ENCODE results near the gene ATP5MG. TPM values are rescaled to one million over a fixed set of nuclear protein-coding genes. Genes with fewer than 3 reads are reported as not detected.

Gene ATP5MG
- total RNA-seq, 2 experiments from 2014 or later: 237 to 249 TPM

DNA sequence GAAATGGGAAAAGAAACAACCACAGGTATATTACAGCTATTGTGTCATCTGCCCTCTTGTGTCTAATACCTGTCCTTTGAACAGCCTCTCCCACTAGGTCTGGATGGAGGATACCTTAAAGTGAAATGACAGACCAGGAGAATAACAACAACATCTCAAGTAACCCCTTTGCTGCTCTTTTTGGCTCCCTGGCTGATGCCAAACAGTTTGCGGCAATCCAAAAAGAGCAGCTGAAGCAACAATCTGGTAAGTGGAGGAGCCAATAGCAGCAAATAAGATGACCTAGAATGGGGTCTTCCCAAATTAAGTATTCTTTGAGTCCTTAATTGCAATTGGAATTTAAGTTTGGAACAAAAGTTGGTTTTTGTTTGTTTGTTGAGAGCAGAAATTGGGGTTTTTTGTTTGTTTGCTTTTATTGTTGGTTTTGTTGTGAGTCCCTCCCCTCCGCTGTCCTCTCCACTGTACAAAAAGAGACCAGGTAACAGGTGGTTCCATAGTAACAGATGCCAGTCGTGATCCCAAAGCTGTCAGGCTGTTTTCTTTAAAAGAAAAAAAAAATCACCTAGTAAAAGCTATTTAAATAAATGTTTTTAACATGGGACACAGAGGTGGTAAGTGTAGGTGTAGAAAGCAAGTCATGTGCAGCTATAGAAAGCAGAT is 36.3 kb upstream of the ATP5MG start:
- peaks cover 34% of the 10 kb centered on the region for H3K36me3 Mint-ChIP-seq (ENCODE audit: low read depth)
- H3K4me1 Mint-ChIP-seq (ENCODE audit: low read depth): peaks cover 35% of the 10 kb centered on the region
- intact Hi-C loops (cut with micrococcal nuclease): no loop called here
- no peak overlapping the region for H3K27ac Mint-ChIP-seq
- TF ChIP-seq, protein P1, sequence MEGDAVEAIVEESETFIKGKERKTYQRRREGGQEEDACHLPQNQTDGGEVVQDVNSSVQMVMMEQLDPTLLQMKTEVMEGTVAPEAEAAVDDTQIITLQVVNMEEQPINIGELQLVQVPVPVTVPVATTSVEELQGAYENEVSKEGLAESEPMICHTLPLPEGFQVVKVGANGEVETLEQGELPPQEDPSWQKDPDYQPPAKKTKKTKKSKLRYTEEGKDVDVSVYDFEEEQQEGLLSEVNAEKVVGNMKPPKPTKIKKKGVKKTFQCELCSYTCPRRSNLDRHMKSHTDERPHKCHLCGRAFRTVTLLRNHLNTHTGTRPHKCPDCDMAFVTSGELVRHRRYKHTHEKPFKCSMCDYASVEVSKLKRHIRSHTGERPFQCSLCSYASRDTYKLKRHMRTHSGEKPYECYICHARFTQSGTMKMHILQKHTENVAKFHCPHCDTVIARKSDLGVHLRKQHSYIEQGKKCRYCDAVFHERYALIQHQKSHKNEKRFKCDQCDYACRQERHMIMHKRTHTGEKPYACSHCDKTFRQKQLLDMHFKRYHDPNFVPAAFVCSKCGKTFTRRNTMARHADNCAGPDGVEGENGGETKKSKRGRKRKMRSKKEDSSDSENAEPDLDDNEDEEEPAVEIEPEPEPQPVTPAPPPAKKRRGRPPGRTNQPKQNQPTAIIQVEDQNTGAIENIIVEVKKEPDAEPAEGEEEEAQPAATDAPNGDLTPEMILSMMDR (IDR thresholded peaks at IDR 0.05): no peak
- ATAC-seq (no peak), DNase-seq (no peak)
- POLR2A ChIA-PET: interaction anchor here (0.7 to 1.5 kb wide), 3 partner anchors 21 to 150 kb away, joined by 3 to 5 read pairs (median 4); partner anchors contain the start of gene CD3D
- no peaks in the 10 kb centered on the region for H3K27me3 Mint-ChIP-seq
- no peak overlapping the region for H3K4me3 Mint-ChIP-seq
- CTCF ChIA-PET: interaction anchor here (0.8 to 2.8 kb wide), 13 partner anchors 8 to 230 kb away, joined by 3 to 14 read pairs (median 3); no protein-coding TSS in a partner anchor
- no peaks in the 10 kb centered on the region for H3K9me3 Mint-ChIP-seq

DNA sequence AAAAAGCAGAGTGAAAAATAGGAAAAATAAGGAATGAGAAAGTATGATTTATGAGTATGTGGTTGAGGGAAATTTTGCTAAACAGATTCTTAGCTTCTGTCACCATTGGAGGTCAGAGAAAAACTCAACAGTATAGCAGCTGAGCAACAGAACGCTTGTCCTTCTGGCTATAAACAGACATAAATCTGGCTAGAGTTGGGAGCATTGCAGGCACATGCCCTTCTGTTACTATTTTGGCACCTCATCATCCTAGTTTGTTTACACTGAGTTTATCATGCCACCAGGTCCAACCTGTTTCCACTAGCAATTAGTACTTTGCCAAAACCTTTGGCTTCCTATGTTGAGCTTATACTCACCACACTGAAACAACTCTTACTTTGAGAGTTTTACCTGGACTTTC is 35.1 kb upstream of the ATP5MG start:
- CTCF ChIA-PET: interaction anchor here (1.0 to 2.8 kb wide), 5 partner anchors 13 to 228 kb away, joined by 3 to 14 read pairs (median 5); no protein-coding TSS in a partner anchor
- DNase-seq (no peak), ATAC-seq (no peak)
- H3K27me3 Mint-ChIP-seq: no peaks in the 10 kb centered on the region
- peaks cover 26% of the 10 kb centered on the region for H3K4me1 Mint-ChIP-seq (ENCODE audit: low read depth)
- no peak overlapping the region for H3K4me3 Mint-ChIP-seq
- intact Hi-C loops (cut with micrococcal nuclease): no loop called here
- POLR2A ChIA-PET: no interaction called here
- TF ChIP-seq, protein P1 (IDR thresholded peaks at IDR 0.05): no peak
- H3K27ac Mint-ChIP-seq: no peak overlapping the region
- peaks cover 38% of the 10 kb centered on the region for H3K36me3 Mint-ChIP-seq (ENCODE audit: low read depth)
- no peaks in the 10 kb centered on the region for H3K9me3 Mint-ChIP-seq

DNA sequence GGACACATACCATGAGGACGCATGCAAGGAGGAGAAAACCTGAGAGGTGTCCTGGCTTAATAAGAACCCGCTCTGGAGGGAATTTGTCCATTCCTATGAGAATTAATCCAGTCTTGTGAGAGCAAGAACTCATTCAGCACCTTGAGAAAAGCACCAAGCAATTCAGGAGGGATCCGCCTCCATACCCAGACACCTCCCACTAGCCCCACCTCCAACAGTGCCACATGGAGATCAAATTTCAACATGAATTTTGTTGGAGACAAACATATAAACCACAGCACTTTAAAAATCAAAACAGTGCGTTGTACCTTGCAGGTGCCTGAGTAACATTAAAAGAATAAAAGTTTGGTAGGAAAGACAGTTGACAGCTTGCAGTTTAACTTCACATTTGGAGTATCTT is 30.6 kb upstream of the ATP5MG start:
- Mint-ChIP-seq H3K36me3 (ENCODE audit: low read depth) (peaks cover 69% of the 10 kb centered on the region), H3K4me3 (no peak overlapping the region), H3K4me1 (ENCODE audit: low read depth) (peaks cover 4% of the 10 kb centered on the region), H3K9me3 (no peaks in the 10 kb centered on the region), H3K27me3 (no peaks in the 10 kb centered on the region), H3K27ac (no peak overlapping the region)
- intact Hi-C loops (cut with micrococcal nuclease): no loop called here
- no peak for ATAC-seq
- DNase-seq: no peak
- TF ChIP-seq, protein P1 (IDR thresholded peaks at IDR 0.05): no peak
- ChIA-PET CTCF (no interaction called here), POLR2A (interaction anchor here (1.3 to 1.5 kb wide), 2 partner anchors 11 to 28 kb away, joined by 3 read pairs; no protein-coding TSS in a partner anchor)

DNA sequence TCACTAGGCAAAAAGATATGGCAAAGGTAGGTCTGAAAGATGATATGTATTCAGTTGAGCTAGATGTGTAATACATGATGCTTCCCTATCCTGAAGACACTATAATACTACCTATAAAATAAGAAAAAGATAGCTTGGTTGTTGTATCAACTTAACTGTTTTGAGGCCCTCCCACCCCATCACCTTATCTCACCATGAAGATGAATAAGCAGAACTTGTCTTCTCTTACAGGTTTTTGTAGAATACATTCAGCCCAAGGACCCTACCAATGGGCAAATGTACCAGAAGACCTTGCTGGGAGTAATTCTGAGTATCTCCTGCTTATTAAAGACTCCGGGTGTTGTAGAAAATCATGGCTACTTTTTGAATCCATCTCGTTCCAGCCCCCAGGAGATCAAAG is 28.1 kb upstream of the ATP5MG start:
- H3K9me3 Mint-ChIP-seq: no peaks in the 10 kb centered on the region
- ChIA-PET CTCF (interaction anchor here (0.8 to 1.3 kb wide), 7 partner anchors 9 to 175 kb away, joined by 3 read pairs; partner anchors contain the start of gene MPZL2), POLR2A (interaction anchor here (1.5 kb wide), 1 partner anchor 9 kb away, joined by 3 read pairs; no protein-coding TSS in a partner anchor)
- H3K27me3 Mint-ChIP-seq: no peaks in the 10 kb centered on the region
- peaks cover 2% of the 10 kb centered on the region for H3K4me1 Mint-ChIP-seq (ENCODE audit: low read depth)
- DNase-seq: no peak
- H3K27ac Mint-ChIP-seq: peak overlapping the region; percentile 25
- no peak for ATAC-seq
- H3K36me3 Mint-ChIP-seq (ENCODE audit: low read depth): peaks cover 70% of the 10 kb centered on the region
- H3K4me3 Mint-ChIP-seq: no peak overlapping the region
- intact Hi-C loops (cut with micrococcal nuclease): no loop called here
- TF ChIP-seq, protein P1 (IDR thresholded peaks at IDR 0.05): no peak

DNA sequence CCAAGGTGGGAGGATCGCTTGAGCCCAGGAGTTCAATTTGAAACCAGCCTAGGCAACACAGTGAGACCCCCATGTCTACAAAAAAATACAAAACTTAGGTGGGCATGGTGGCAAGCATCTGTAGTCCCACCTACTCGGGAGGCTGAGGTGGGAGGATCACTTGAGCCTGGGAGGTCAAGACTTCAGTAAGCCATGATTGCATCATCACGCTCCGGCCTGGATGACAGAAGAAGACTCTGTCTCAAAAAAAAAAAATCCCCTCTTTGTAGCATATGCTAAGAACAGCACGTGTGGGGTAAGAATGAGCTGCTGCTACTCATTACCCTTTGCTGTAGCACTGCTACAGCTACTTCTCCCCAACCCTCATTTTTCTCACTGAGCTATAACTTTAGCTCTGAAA is 27.5 kb upstream of the ATP5MG start:
- peak overlapping the region; percentile 4 for H3K27ac Mint-ChIP-seq

More for the DNA sequence above, 27.5 kb upstream of the ATP5MG start:
- intact Hi-C loops (cut with micrococcal nuclease): no loop called here
- no peaks in the 10 kb centered on the region for H3K9me3 Mint-ChIP-seq
- H3K36me3 Mint-ChIP-seq (ENCODE audit: low read depth): peaks cover 69% of the 10 kb centered on the region
- DNase-seq (no peak), ATAC-seq (no peak)
- POLR2A ChIA-PET: interaction anchor here (1.3 to 1.5 kb wide), 2 partner anchors 8 to 116 kb away, joined by 3 read pairs; no protein-coding TSS in a partner anchor
- TF ChIP-seq, protein P1 (IDR thresholded peaks at IDR 0.05): no peak
- H3K4me1 Mint-ChIP-seq (ENCODE audit: low read depth): peaks cover 2% of the 10 kb centered on the region
- CTCF ChIA-PET: interaction anchor here (0.7 to 1.3 kb wide), 3 partner anchors 8 to 78 kb away, joined by 3 read pairs; no protein-coding TSS in a partner anchor
- H3K4me3 Mint-ChIP-seq: no peak overlapping the region
- H3K27me3 Mint-ChIP-seq: no peaks in the 10 kb centered on the region
